ENCODE results near the gene AGBL3.

The AGBL3 gene

GRCh38 chr7:135083005-135083404 is 96.7 kb downstream of the AGBL3 start:
- H3K4me3 ChIP-seq (ENCODE audit: low read depth, low read length): no peak overlapping the region
- TF ChIP-seq, protein P1, sequence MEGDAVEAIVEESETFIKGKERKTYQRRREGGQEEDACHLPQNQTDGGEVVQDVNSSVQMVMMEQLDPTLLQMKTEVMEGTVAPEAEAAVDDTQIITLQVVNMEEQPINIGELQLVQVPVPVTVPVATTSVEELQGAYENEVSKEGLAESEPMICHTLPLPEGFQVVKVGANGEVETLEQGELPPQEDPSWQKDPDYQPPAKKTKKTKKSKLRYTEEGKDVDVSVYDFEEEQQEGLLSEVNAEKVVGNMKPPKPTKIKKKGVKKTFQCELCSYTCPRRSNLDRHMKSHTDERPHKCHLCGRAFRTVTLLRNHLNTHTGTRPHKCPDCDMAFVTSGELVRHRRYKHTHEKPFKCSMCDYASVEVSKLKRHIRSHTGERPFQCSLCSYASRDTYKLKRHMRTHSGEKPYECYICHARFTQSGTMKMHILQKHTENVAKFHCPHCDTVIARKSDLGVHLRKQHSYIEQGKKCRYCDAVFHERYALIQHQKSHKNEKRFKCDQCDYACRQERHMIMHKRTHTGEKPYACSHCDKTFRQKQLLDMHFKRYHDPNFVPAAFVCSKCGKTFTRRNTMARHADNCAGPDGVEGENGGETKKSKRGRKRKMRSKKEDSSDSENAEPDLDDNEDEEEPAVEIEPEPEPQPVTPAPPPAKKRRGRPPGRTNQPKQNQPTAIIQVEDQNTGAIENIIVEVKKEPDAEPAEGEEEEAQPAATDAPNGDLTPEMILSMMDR (IDR thresholded peaks at IDR 0.05; ENCODE audit: low read depth, low read length, missing control alignments): no peak
- DNase-seq (ENCODE audit: low read depth): no peak

GRCh38 chr7:135088566-135088965 is 102.3 kb downstream of the AGBL3 start:
- DNase-seq (ENCODE audit: low read depth): no peak
- H3K4me3 ChIP-seq (ENCODE audit: low read depth, low read length): no peak overlapping the region
- TF ChIP-seq, protein P1 (IDR thresholded peaks at IDR 0.05; ENCODE audit: low read depth, low read length, missing control alignments): no peak

GRCh38 chr7:135091717-135092116 is 105.4 kb downstream of the AGBL3 start:
- H3K4me3 ChIP-seq (ENCODE audit: low read depth, low read length): no peak overlapping the region
- TF ChIP-seq, protein P1 (IDR thresholded peaks at IDR 0.05; ENCODE audit: low read depth, low read length, missing control alignments): no peak
- no peak for DNase-seq (ENCODE audit: low read depth)

GRCh38 chr7:135094472-135095237 is 108.3 kb downstream of the AGBL3 start:
- H3K4me3 ChIP-seq (ENCODE audit: low read depth, low read length): no peak overlapping the region
- TF ChIP-seq, protein P1 (IDR thresholded peaks at IDR 0.05; ENCODE audit: low read depth, low read length, missing control alignments): no peak
- DNase-seq (ENCODE audit: low read depth): no peak

- H3K4me3 ChIP-seq (ENCODE audit: low read depth, low read length): no peak overlapping the region
- no peak for DNase-seq (ENCODE audit: low read depth)
- TF ChIP-seq, protein P1 (IDR thresholded peaks at IDR 0.05; ENCODE audit: low read depth, low read length, missing control alignments): no peak
Measured at GRCh38 chr7:135095450-135095849, 109.1 kb downstream of the AGBL3 start.

- H3K4me3 ChIP-seq (ENCODE audit: low read depth, low read length): no peak overlapping the region
- TF ChIP-seq, protein P1 (IDR thresholded peaks at IDR 0.05; ENCODE audit: low read depth, low read length, missing control alignments): no peak
- no peak for DNase-seq (ENCODE audit: low read depth)
Measured at GRCh38 chr7:135098391-135098790, 112.1 kb downstream of the AGBL3 start.

GRCh38 chr7:135100856-135101255 is 114.5 kb downstream of the AGBL3 start:
- TF ChIP-seq, protein P1 (IDR thresholded peaks at IDR 0.05; ENCODE audit: low read depth, low read length, missing control alignments): no peak
- no peak for DNase-seq (ENCODE audit: low read depth)
- H3K4me3 ChIP-seq (ENCODE audit: low read depth, low read length): no peak overlapping the region

All from GM12864 (cell line).